ENCODE data around the gene ASNSD1.
"Not testable (repeated sequence)": the region's sequence is repeated elsewhere in the genome, so short reads cannot be mapped to it uniquely, and the experiment has no call there.

ASNSD1 gene

DNA sequence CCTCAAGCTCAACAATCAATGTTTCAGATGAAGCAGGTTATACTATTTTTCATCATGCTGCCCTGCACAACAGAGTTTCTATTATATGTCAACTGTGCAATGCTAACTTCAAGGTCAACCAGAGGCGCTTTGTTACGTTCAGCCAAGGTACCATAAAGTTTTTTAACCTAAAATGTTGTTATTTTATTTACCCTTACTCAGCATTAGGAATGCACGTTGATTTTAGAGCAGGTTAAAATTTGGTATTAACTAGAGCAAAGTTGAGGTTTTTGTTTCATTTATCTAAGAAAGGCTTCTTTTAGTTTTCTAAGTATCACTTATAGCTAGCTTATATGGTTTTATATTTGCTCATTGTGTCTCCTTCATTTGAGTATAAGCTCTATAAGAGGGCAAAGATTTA lies 35.0 kb downstream of the ASNSD1 start:
- DNase-seq: no peak

DNA sequence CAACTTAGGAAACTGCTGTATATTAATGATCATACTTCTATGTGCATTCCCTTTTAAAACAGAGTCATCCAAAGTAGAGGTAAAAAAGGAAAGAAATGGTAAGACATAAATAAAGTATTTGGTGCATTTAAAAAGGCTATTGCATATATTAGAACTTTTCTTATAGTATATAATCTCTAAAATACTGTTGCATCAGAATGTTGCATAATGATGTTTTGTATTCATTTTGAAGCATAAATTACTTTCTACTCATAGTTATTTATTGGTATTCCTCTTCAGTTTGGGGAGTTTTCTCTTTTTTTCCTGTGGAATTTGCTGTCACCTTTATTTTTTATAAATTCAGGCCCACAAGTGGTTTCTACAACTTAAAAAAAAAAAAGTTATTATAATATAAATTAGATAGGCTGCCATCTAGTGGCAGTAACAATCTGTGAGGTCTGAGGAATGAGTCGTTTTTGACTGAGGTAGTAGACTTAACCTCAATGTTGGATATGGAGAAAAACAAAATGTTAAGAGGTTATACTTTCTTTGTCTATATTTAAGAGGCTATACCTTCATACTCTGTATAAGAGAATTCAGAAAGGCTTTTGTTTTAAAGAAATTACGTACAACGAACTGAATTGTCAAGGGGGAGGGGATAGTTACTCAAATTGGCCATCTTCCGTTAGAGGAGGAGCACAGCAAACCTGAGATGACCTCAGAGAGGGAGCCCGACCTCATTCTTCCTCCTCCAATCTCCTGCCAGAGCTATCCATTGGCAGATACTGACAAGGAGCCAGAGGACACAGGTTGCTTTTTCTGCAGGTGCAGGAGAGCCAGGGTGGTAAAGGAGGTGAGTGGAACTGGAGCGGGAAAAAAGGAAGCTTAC lies 37.0 kb downstream of the ASNSD1 start:
- peak; percentile 29 for DNase-seq

DNA sequence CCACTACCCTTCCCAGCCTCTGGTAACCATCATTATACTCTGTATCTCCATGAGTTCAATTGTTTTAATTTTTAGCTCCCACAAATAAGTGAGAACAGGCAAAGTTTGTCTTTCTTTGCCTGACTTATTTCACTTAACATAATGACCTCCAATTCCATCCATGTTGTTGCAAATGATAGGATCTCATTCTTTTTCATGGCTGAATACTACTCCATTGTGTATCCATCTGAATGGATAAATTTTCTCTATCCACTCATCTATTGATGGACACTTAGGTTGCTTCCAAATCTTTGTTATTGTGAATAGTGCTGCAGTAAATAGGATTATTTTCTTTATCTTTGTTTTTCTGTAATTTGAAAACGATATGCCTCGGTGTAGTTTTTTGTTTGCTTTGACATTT lies 39.4 kb downstream of the ASNSD1 start:
- no peak for DNase-seq

DNA sequence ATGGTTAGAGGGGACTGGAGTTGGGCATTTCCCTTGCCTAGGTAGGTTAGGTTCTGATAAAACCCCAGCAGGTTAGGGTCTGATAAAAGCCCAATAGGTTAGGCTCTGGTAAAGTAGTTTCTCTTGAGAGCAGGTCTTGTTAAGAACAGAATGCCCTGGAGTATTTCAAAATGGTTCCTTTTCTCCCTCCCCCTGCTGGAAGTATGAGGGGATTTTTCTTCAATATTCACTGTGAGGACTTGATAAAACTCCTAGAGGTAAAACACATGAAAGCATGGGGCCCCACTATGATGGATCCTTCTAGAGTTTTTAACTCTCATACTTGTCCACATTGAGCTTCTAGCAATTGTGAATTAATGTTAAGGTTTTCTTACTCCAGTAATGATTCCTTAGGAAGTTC lies 40.8 kb downstream of the ASNSD1 start:
- no peak for DNase-seq

DNA sequence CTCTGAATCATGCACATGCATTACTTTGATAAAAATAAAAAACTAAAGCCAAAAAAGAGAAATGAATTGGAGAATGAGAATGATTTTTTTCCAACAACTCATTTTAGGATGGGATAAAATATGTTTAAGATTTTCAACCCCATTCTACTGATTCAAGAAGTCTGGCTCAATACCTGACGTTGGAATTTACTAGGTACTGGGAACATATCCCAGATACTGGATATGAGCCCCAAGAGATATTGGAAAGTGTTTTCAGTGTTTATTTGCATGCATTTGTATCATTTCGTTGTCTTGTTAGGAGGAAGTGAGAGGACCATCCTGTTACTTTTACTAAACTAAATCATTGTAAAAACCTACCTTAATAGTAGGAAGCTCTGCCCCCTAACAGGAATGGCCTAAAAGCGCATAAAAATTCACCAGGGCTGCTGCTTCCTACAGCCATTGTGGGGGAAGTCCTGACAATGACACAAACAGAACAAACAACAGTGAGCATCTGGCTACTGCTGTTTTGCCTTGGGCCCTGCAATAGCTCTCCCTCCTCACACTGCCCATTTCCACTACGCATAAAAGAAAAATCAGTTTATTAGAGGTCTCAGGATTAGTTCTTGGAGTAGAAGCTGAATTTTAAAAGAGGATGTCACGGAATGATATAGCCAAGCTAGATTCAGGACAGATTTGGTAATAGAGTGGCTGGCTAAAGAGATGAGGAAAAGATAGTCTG lies 48.4 kb downstream of the ASNSD1 start:
- DNase-seq: no peak

DNA sequence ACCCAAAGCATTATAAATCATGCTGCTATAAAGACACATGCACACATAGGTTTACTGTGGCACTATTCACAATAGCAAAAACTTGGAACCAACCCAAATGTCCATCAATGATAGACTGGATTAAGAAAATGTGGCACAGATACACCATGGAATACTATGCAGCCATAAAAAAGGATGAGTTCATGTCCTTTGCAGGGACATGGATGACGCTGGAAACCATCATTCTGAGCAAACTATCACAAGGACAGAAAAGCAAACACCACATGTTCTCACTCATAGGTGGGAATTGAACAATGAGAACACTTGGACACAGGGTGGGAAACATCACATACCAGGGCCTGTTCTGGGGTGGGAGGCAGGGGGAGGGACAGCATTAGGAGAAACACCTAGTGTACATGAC lies 56.3 kb downstream of the ASNSD1 start:
- not testable (repeated sequence) for DNase-seq

DNA sequence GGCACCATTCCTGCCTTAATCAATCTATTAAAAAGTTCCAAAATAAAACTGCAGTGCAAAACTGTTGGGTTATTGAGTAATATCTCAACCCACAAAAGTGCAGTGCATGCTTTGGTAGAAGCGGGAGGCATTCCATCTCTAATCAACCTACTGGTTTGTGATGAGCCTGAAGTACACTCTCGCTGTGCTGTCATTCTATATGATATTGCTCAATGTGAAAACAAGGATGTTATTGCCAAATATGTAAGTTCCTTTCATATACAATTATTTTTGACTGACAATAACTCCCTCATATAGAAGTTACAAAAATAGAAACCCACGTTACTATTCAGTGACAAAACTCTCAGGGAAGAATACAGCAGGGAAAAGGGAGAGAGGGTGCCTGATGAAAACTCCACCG lies 58.3 kb downstream of the ASNSD1 start:
- no peak for DNase-seq
